ENCODE measurements around the gene PLA2G6. TPM values are rescaled to one million over a fixed set of nuclear protein-coding genes. Genes with fewer than 3 reads are reported as not detected.

Gene PLA2G6
- total RNA-seq, 4 donors from 2014 or later, result 46.0 to 88.4 (median 64.8) TPM

DNA sequence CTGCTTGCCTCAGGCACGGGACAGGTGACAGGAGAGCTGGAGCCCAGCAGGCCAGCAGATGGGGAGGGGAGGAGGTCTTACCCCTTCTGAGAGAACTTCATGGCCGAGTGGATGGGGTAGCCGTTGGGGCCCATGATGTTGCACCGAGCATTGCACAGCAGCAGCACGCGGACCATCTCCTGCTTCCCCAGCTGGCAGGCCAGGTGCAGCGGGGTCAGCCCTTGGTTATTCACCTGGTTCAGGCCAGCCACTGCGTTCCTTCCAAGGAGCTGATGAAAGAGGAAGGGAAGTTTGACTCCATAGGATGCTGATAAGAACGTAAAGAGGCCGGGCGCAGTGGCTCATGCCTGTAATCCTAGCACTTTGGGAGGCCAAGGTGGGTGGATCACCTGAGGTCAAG, 41.7 kb downstream of the PLA2G6 start:
- H3K4me3 ChIP-seq (ENCODE audit: low read depth, poor library complexity, severe bottlenecking), result no peak overlapping the region
- TF ChIP-seq POLR2A (IDR thresholded peaks at IDR 0.05) (no peak), CTCF (IDR thresholded peaks at IDR 0.05) (no peak)
- intact Hi-C loops (cut with DNase I; ENCODE audit: low total_unique reads), result loop anchor here (5.0 kb wide), 1 partner anchor 333 kb away; the partner anchor contains the start of gene GCAT
- WGBS, 2 donors, result 96 to 98% methylated on average over 9 to 11 of the region's 11 CpGs
- peak in 1 of 2 donors; percentile 72 for DNase-seq (ENCODE audit: low spot score in 2 of 2)

DNA sequence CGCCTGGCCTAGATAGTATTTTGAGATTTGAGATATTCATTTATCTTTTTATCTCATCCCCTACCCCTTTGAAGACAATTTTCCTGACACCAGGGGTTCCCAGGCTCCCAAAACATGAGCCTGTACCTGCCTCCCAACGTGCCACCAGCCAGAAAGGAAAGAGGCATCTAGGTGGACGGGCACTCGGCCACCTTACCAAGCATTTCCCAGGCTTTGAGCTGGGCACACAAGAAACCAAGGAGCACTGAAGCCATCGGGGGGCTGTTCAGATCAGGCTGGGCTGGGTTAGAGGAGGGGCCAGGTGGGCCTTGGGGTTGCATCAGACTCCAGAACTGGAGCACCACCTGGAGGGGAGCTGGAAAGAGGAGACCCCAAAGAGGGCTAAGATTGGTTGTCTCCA, 42.7 kb downstream of the PLA2G6 start:
- WGBS, 2 donors, result 84 to 87% methylated on average over 5 of the region's 5 CpGs
- DNase-seq (ENCODE audit: low spot score in 2 of 2), result no peak
- intact Hi-C loops (cut with DNase I; ENCODE audit: low total_unique reads), result loop anchor here (5.0 kb wide), 1 partner anchor 332 kb away; the partner anchor contains the start of gene GCAT
- TF ChIP-seq POLR2A (IDR thresholded peaks at IDR 0.05), result no peak
- no peak overlapping the region for H3K4me3 ChIP-seq (ENCODE audit: low read depth, poor library complexity, severe bottlenecking)

DNA sequence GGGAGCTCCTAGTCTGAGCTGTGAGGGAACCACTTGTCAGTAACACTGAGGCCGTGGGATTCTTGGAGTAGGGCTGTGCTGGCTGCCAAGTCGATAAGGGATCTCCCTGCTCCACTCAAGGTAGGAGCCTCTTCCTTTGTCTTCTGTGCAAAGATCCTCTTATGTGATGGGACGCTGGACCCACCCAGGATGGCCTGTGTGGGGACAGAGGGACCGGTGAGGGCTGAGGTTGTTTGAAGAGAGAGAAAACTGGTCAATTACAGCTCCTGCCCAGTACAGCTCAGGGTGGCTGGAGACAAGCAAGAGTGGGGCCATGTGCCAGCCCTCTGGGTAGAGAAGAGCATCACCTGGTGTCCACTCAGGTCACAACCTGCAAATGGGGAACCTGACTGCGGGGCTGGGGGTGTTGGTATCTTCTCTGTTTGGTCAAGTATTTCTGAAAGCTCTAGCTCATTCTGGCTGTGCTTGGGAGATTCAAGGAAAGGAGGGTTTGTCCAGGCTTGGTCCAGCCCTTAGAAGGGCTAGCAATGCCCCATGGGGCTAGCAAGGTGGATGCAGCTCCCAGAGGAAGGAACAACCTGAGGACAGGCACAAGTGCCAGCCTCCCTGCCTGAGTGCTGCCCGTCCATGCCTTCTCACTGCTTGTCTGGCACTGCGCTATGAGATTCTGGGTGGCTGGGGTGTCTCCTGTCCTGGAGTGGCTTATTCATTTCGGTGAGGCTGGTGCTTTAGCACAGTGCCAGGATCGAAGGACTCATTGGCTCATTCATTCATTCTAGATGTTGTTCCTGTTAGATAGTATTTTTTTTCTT, 43.5 kb downstream of the PLA2G6 start:
- H3K4me3 ChIP-seq (ENCODE audit: low read depth, poor library complexity, severe bottlenecking), result no peak overlapping the region

GRCh38 chr22:38136607-38137006, 45.0 kb downstream of the PLA2G6 start:
- WGBS, 2 donors, result 90 to 100% methylated on average over 1 of the region's 1 CpG
- H3K4me3 ChIP-seq (ENCODE audit: low read depth, poor library complexity, severe bottlenecking), result no peak overlapping the region
- TF ChIP-seq CTCF (IDR thresholded peaks at IDR 0.05) (no peak), POLR2A (IDR thresholded peaks at IDR 0.05) (no peak)

More for the DNA sequence above, 43.5 kb downstream of the PLA2G6 start:
- 95% methylated on average over 9 of the region's 9 CpGs for WGBS, 2 donors
- intact Hi-C loops (cut with DNase I; ENCODE audit: low total_unique reads), result loop anchor here (5.0 kb wide), 1 partner anchor 331 kb away; the partner anchor contains the start of gene GCAT
- TF ChIP-seq CTCF (IDR thresholded peaks at IDR 0.05) (no peak), POLR2A (IDR thresholded peaks at IDR 0.05) (no peak)
- peak in 1 of 2 donors; percentile 77 for DNase-seq (ENCODE audit: low spot score in 2 of 2)

DNA sequence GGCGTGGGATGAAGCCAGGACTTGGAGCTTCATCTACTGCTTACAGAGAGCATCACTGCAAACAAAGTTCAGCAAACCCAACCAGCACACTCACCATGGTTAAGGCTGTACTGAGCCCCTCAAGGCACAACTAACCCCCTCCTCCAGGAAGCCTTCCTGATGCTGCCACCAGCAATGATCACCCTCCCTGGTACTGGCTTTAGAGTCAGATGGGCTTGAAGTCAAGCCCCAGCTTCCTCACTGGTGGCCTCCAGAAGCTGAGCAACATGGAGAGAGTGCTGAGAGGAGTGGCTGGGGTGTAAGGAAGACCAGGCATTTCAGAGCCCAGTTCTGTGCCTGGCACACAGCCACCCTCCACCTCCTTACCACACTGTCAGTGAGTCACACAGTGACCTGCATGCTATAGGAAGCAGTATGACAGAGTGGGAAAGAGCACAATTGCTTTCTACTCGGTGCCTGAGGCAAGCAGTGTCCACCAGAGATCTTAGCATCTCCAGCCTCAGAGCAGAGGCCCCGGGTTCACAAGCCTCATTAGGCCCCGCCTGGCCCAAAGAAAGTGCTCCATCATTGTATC, 46.4 kb downstream of the PLA2G6 start:
- peak in 1 of 2 donors; percentile 82 for DNase-seq (ENCODE audit: low spot score in 2 of 2)
- no peak for TF ChIP-seq POLR2A (IDR thresholded peaks at IDR 0.05)
- no peak for TF ChIP-seq CTCF (IDR thresholded peaks at IDR 0.05)
- intact Hi-C loops (cut with DNase I; ENCODE audit: low total_unique reads), result loop anchor here (5.0 kb wide), 1 partner anchor 328 kb away; the partner anchor contains the start of gene GCAT
- H3K4me3 ChIP-seq (ENCODE audit: low read depth, poor library complexity, severe bottlenecking), result no peak overlapping the region
- 76 to 79% methylated on average over 4 of the region's 4 CpGs for WGBS, 2 donors

More at GRCh38 chr22:38136607-38137006, 45.0 kb downstream of the PLA2G6 start:
- DNase-seq (ENCODE audit: low spot score in 2 of 2), result no peak
- intact Hi-C loops (cut with DNase I; ENCODE audit: low total_unique reads), result loop anchor here (5.0 kb wide), 1 partner anchor 329 kb away; the partner anchor contains the start of gene GCAT

GRCh38 chr22:38133331-38133730, 48.3 kb downstream of the PLA2G6 start:
- 94 to 100% methylated on average over 4 of the region's 4 CpGs for WGBS, 2 donors
- H3K4me3 ChIP-seq (ENCODE audit: low read depth, poor library complexity, severe bottlenecking), result no peak overlapping the region
- DNase-seq (ENCODE audit: low spot score in 2 of 2), result no peak
- TF ChIP-seq POLR2A (IDR thresholded peaks at IDR 0.05) (no peak), CTCF (IDR thresholded peaks at IDR 0.05) (no peak)
- intact Hi-C loops (cut with DNase I; ENCODE audit: low total_unique reads), result no loop called here

Measured in lower leg skin (tissue), 4 donors.